Left forelimb (tissue), 1 donor: ENCODE data around the gene CDKN1A.
"Not testable (repeated sequence)": the region's sequence is repeated elsewhere in the genome, so short reads cannot be mapped to it uniquely, and the experiment has no call there.

Source experiments
- DNase-seq: peaks from one replicate; pipeline ENCODE4 v3.0.0-alpha.2; 2018; ENCODE audit warnings: low spot score

CDKN1A gene

DNA sequence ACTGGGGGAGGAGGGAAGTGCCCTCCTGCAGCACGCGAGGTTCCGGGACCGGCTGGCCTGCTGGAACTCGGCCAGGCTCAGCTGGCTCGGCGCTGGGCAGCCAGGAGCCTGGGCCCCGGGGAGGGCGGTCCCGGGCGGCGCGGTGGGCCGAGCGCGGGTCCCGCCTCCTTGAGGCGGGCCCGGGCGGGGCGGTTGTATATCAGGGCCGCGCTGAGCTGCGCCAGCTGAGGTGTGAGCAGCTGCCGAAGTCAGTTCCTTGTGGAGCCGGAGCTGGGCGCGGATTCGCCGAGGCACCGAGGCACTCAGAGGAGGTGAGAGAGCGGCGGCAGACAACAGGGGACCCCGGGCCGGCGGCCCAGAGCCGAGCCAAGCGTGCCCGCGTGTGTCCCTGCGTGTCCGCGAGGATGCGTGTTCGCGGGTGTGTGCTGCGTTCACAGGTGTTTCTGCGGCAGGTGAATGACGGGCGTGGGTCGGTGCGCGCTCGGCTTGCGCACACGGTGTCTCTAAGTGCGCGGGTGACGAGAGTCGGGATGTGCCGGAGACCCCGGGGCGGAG lies at the start of gene CDKN1A:
TSS of gene CDKN1A (plus strand) at position 227 of the 555 bp plus-strand sequence. CDS start 5,388 bp downstream, outside the sequence.
- DNase-seq = peak; percentile 86

DNA sequence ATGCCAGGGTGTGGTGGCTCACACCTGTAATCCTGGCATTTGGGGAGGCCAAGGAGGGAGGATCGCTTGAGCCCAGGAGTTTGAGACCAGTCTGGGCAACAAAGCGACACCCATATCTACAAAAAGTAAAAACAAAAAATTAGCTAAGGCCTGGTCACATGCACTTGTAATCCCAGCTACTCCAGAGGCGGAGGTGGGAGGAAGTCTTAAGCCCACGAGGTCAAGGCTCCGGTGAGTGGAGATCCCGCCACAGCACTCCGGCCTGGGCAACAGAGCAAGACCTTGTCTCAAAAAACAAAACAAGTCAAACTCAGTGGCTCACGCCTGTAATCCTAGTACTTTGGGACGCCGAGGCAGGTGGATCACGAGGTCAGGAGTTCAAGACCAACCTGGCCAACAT lies 48.7 kb upstream of the CDKN1A start:
- DNase-seq = no peak

DNA sequence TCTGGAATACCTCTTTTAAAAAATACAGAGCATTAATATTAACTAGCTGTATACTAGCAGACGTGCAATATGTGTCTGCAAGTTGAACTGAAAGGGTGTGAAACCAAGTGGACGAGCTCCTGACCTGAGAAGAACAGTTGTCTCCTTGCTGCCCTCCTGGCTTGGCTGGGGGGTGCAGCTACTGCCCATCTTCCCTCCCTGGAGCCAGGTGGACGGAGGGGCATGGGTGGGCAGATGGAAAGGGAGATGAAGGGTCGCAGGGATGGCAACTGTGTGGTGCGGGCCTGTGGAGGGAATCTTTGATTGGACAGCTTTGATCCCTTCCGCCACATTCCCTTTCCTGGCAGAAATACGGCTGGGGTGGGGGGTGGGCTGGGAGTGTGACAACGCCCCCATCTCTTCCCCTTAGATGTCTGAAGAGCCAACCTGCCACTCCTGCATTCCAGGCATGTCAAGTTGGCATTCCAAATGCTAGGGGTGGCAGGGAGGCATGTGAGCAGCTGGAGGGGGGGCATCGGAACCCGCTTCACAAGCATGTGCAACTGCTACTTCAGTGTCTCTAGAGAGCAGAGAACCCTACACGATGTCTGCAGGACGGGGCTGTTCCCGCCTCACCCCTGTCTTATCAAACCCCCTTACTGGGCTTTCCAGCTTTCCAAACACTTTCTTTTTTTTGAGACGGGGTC lies 47.0 kb upstream of the CDKN1A start:
- no peak for DNase-seq

DNA sequence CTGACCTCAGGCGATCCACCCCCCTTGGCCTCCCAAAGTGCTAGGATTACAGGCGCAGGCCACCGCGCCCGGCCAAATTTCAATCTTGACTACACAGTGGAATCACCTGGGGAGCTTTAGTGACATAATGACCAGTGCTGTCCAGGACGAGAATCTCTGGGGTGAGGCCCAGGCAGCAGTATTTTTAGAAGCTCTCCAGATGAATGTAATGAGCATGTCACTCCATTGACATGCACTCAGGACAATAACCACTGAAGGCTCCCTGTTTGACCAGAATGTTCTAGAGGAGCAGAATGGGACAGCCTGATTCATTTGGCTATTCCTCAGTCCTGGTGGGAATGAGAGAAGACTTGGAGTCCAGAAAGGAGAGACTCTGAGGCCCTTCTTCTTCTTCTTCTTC lies 45.1 kb upstream of the CDKN1A start:
- DNase-seq = no peak

DNA sequence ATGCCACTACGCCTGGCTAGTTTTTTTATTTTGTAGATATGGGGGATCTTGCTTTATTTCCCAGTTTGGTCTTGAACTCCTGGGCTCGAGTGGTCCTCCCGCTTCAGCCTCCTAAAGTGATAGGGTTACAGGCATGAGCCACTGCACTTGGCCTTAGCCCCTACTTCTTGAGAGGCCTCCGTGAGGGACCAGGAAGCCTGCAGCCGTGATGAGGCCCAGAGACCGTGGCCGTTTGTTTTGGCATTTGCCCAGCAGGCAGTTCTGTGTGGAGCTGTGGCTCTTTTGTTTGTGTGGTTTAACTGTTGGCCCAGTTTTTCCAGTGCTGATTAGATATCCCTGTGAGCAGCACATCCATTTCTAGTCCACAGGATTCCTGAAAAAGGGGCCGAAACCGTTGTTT lies 44.6 kb upstream of the CDKN1A start:
- no peak for DNase-seq

DNA sequence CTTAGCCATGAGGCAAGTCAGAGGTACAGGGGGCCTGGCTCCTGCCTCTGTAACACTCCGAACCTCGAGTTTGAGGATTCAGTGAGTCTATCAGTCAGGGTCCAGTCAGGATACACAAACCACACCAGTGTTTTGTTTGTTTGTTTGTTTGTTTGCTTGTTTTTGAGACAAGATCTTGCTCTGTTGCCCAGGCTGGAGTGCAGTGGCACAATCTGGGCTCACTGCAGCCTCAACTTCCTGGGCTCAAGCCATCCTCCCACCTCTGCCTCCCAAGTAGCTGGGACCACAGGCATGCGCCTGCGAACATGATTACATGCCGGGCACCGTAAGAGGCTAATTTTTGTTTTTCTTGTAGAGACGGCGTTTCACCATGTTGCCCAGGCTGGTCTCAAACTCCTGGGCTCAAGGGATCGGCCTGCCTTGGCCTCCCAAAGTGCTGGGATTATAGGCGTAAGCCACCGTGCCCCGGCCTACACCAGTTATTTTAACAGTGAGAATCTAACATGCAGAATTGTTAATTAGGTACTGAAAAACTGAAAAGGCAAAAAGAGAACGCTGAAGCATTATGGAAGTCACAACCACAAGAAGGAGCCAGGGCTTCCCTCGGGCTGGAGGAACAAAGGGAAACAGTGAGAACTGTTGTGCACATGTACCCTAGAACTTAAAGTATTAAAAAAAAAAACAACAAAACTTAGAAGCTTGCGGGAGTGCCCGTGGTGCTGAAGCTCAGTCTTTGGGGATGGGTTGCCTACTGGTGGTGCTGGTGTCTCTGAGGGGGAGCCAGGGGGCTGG lies 44.0 kb upstream of the CDKN1A start:
- DNase-seq = no peak

DNA sequence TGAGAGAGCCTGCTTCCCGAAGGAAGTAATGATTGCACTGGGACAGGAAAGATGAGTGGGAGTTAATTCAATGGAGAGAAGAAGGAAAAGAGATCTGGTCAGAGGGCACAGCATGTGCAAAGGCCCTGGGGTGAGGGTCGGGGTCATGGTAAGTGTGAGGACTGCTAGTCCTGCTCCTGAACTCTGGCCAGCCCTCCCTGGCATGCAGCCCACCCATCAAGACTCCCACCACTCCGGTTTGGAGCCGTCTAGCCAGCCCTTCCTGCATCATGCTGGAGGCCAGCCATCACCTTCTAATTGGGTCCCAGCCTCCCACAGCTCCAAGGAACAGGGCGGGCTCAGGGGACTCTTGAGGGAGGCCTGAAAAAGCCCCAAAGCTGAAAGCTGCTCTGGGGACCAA lies 42.2 kb upstream of the CDKN1A start:
- DNase-seq = no peak

DNA sequence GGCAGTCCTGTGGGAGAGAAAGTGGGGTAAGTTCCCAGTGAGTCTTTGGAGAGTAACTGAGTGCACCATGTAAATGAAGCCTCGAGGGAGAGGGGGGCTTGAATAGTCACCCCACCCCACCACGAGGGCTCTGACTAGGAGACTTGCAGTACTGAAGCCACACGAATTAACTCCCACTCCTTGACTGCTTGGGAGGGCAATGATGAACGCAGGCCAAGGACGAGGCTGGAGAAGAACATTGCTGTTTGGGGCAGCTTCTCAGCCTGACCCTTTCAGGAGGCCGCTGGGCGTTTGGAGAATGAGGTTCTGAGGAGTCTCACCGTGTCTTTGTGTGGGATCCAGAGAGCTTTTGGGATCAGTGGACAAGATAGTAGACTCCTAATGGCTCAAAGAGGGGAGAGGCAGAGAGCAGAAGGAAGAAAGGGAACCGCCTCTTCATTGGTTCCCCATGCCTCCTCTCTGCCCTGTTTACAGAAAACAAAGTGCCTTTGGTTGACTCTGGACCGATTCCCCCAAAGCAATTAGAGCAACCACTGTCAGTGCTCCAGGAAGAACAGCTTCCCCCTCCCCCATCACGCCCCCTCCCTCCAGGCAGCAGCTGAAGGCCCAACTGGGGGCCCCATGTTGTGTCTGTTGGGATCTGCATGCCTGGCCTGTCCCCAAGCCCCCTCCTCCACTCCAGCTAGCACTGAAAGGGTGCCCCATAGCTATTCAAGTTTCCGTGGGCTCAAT lies 41.7 kb upstream of the CDKN1A start:
- DNase-seq = no peak

DNA sequence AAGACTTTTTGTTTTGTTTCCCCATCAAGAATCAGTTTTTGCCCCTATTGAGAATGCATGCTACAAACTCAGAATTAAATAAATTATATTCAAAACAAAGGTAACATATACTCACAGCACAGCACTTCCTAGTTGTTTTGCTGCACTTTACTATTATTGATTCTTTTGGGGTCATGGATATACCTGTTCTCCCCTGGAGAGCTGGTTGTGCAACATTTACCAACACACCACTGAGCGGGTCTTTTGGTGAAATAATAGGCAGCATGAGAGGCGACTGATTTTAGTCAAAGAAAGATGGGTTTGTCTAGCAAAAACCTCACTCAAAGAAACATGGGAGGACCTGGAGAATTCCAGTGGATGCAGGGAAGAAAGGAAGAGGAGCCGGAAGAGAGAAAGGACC lies 39.9 kb upstream of the CDKN1A start:
- no peak for DNase-seq

DNA sequence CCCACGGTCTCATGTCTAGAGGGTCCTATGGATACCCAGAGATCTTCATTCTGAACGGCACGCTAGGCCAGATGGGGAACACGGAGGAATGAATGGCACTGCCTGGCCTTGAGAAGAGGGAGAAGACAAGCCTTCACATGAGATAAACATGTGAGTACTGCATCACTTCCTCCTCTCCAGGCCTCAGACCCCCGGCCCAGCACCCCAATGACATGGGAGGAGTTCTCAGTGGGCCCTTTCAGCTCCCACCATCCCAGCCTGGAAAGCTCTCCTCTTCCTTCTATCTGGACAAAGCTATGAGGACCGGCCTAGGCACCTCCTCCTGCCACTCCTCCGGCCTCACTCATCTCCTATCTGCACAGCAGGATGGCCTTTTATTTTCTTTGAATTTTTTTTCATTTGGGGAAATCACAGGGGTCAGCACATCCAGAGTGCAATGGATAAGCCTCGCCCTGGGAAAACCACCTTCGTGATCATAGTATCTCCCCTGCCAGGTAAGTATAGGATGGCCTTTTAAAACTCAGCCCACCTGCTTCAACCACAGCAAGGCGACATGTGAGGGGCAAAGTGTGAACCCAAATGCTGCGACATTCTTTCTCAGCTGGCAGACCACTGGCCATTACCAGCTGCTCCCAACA lies 39.2 kb upstream of the CDKN1A start:
- DNase-seq = no peak

DNA sequence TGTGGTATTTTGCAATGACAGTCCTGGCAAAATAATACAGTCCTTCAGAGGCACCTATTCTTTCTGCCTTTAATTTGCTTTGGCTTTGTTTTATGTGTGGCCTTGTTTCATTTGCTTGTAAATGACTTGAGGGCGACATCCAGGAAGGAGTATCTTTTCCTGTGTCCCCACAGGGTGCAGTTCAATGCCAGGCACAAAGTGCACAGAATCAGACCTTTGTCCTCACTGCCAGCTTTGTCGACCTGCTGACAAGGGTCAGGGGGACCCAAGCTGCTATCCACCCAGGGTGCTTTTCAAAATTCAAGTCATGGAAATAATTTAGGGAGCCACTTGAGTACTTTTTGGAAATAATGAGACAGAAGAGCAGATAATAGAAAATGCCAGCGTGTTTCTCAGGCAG lies 37.0 kb upstream of the CDKN1A start:
- DNase-seq = no peak

DNA sequence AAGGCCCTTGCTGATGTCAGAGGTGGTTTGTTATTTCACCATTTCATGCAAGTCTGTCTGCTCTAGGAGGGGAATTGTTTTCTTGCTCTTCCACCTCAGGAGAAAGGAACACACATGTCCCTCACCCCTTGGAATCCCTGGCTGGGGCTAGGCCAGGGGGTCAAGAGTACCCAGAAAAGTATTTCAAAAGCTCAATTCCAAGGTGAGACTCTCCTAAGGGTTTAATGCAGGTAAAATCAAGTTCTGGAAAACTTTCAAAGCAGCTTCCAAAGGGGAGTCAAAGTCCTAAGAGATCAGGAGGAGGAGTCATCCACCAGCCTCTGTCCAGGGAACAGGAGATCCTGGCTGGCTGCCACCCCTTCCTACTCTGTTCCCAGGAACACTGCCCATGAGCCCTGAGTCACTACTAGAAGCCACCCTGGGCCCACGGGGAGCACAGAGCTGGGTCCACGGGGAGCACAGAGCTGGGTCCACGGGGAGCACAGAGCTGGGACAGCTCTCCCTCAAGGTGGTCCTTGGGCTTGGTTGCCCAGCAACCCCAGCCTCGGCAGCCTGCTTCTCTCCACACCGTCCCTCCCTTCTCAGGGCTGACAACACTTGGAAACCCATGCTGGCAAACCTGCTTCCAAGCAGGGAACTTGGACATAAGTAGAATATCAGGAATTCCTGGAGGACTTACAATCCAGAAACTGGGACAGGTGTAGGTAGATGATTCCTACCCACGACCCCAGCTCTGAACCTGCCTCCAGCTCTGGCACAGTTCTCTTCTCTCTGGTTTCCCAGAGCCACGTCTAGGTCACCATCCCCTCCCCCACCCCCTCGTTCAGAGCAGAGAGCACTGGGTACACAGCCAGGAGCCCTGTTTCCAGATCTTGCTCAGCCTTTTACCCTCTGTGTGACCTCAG lies 35.3 kb upstream of the CDKN1A start:
- no peak for DNase-seq

DNA sequence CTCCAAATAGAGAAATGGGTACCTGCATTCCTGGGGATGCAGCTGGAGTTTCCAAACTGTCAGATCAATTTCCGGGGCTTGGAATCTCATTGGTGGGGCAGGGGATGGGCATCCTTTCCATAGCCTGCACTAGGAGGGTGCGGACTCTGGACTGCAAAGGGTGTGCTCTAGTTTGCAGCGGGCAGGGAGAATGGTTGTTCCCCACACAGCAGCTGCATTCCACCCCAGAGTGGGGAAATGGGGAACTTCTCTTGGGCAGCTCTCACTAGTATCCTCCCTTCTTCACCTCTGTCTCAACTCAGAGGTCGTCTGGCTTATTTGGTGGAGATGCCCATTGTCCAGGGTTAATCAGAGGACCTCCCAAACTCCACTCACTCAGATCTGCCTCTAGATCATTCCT lies 34.5 kb upstream of the CDKN1A start:
- DNase-seq = no peak

DNA sequence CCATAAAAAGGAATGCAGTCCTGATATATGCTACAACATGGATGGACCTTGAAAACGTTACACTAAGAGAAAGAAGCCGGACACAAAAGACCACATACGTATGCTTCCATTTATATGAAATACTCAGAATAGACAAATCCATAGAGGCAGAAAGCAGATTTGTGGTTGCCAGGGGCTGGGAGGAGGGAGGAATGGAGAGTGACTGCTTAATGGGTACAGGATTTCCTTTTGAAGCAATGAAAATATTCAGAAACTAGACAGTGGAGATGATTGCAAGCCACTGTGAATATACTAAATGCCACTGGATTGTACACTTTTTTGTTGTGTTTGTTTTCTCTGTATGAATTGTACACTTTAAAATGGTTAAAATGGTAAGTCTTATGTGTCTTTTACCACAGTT lies 29.4 kb upstream of the CDKN1A start:
- no peak for DNase-seq

DNA sequence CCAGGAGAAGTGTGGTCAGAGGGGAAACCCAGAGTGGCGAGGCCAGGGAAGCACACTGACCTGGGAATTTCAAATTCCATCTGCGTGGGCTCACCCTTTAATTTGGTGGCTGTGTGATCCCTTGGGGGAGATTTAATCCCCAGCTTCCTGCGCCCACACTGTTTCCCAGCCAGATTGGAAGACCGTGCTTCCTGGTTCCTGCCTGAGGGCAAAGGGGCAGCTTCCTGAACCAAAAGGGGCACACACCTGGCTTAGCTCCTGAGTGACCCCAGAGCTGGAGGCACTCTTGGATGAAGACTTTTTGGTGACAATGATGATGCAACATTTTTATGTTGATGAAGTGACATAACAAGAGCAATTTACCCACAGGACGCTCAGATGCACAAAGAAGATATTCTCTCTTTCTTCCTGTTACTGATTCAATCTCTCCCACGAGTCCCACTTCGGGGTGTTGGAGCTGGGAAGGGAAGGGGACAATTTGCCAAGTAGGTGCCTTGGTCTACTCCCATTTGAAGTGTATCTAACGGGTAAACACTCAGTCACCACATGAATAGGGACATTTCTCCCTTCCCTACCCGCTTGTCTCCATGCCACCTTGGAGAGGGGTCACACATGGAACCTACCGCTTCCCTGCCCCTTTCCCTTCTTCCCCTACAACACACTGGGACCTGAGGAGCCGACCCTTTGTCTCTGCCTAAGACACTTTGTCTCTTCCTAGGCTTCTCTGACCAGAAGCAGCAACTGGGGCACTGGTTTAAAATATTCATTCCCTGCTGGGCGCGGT lies 28.6 kb upstream of the CDKN1A start:
- DNase-seq = no peak

DNA sequence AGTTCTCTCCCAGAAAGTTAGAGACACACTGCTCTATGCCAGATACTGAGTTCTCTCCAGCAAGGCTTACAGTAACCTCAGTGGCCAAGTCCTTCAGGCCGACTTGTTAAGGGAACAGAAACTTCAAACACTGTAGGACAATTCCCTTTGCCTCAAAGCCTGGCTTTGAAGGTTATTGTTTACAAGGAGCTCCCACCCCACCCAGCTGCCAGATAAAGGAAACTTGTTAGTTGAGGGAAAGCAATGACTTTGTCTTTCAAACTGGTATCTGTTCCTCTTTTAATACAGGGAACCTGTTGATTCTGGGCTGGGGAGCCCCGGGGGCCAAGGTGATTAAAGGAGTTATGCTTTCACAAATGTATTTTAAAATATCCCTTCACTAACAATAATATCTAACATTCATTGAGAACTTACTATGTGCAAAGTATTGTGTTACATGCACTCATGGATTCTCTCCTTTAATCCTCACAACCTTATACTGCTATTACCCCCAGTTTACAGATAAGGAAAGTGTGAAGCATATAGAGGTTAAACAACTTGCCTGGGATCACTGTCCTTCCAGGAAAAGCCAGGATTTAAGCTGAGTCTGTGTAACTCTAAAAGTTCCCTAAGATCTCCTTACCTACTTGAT lies 27.6 kb upstream of the CDKN1A start:
- DNase-seq = no peak

DNA sequence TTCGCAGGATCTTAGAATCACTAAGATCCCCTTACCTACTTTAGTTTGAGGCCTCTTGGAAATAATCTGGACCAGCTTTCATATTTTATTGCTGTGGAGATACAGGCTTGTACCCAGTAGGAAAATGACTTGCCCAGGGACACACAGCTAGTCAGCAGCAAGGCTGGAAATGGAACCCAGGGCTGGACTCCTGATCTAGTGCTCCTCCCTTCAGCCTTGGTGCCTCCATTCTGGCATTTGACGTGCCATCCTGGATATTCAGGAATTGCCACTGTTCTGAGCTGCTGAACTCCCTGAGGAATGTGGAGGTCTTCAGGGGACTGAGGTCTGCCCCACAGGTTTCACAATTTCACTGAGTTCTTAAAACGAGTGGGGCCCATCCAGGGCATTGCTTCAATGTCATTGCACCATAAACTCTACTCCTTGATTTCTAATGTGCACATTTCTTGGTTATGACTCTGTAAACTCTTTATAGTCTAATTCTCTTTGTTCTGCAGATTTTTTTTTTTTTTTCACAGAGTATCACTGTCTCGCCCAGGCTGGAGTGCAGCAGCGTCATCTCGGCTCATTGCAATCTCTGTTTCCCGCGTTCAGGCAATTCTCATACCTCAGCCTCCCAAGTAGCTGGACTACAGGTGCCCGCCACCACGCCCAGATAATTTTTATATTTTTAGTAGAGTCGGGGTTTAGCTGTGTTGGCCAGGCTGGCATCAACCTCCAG lies 26.7 kb upstream of the CDKN1A start:
- no peak for DNase-seq

DNA sequence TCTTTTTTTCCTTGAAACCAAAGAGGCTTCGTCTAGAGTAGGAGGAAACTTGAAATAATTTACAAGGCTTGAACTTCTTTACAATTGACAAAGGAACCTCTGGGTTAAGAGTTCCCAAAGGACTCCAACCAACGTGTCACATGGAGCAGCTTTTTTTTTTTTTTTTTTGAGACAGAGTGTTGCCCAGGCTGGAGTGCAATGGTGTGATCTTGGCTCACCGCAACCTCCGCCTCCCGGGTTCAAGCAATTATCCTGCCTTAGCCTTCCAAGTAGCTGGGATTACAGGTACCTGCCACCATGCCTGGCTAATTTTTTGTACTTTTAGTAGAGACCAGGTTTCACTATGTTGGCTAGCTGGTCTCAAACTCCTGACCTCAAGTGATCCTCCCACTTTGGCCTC lies 24.0 kb upstream of the CDKN1A start:
- not testable (repeated sequence) for DNase-seq

DNA sequence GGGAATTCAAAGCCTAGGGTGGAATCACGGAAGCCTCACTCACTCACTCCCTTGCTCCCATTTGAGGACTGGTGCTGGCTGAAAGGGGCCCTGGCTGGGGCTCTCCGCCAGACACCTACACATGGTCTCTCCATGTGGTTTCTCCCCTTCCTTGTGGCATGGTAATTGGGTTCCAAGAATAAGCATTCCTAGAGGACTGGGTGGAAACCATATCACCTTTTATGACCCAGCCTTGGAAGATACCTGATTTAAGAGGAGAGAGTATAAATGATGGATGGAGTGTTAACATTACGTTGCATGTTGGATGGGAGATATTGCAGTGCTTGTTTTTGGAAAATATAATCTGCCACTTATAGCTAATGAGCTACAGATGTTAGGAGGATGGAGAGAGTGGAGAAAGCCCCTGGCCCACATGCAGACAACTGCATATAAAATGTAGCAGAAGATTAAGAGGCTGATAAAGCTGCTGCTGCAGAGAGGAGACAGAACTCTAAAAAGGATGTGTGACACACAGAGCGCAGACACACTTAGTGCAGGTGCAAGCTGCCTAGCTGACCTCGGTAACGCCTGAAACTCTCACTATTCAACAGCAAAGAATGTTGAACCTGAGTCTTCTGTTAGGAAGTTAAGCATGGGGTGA lies 23.3 kb upstream of the CDKN1A start:
- no peak for DNase-seq
